H1 (cell line): Measurements from ENCODE around the gene PNPLA1. TPM values are rescaled to one million over a fixed set of nuclear protein-coding genes. Genes with fewer than 3 reads are reported as not detected.

Experiments
- CTCF ChIA-PET: fragments of 300-600 bp; sonication (Branson Sonifier 250); formaldehyde crosslinking; loops from one replicate; lab custom pipeline; 2021; ENCODE audit not compliant: partially characterized antibody; lab: Charles Lee
- POLR2A ChIA-PET: fragments of 300-600 bp; sonication (Branson Sonifier 250); formaldehyde crosslinking; loops from one replicate; lab custom pipeline; 2021; ENCODE audit warnings: inconsistent platforms; ENCODE audit not compliant: partially characterized antibody; lab: Charles Lee
- DNase-seq, 2 experiments: peaks; one replicate each; pipeline versions ENCODE4 v3.0.0 to v3.0.0-alpha.2; 2010 to 2022; ENCODE audit warnings: low spot score in 2 of 2, low read depth in 1 of 2, mixed read lengths in 1 of 2
- FAIRE-seq: peaks from 2 replicates; lab custom pipeline; 2011; peaks lifted over from hg19 to GRCh38; lab: Jason Lieb, UNC
- H2AFZ ChIP-seq: 2 replicates; pipeline ENCODE4 v1.8.1; 2012; ENCODE audit warnings: low read length, inconsistent platforms
- H2AK5ac ChIP-seq: 2 replicates; pipeline ENCODE4 v1.6.1; 2013; ENCODE audit warnings: low read depth, low read length
- H2BK120ac ChIP-seq: replicated peaks from 2 replicates; pipeline ENCODE3; 2013; ENCODE audit warnings: low read depth, low read length, inconsistent platforms
- H2BK12ac ChIP-seq: 2 replicates; pipeline ENCODE4 v1.6.1; 2013; ENCODE audit warnings: low read depth, low read length
- H2BK15ac ChIP-seq: 2 replicates; pipeline ENCODE4 v1.6.1; 2013; ENCODE audit warnings: low read length
- H2BK20ac ChIP-seq: 2 replicates; pipeline ENCODE4 v1.6.1; 2013; ENCODE audit warnings: low read length
- H2BK5ac ChIP-seq: 2 replicates; pipeline ENCODE4 v1.6.1; 2013; ENCODE audit warnings: low read depth, low read length
- H3K14ac ChIP-seq: 2 replicates; pipeline ENCODE4 v1.6.1; 2013; ENCODE audit warnings: inconsistent platforms; ENCODE audit not compliant: insufficient read length
- H3K18ac ChIP-seq: 2 replicates; pipeline ENCODE4 v1.6.1; 2013; ENCODE audit warnings: low read length; ENCODE audit errors: extremely low read depth
- H3K23ac ChIP-seq: 2 replicates; pipeline ENCODE4 v1.6.1; 2013; ENCODE audit warnings: inconsistent platforms; ENCODE audit not compliant: insufficient read length
- H3K23me2 ChIP-seq: 2 replicates; pipeline ENCODE4 v1.6.1; 2013; ENCODE audit warnings: low read depth, low read length
- H3K27ac ChIP-seq: 2 replicates; pipeline ENCODE4 v1.6.1; 2011; ENCODE audit warnings: low read depth, low read length, inconsistent platforms
- H3K27me3 ChIP-seq, 4 experiments: replicated peaks in 1 of 4; 1 replicate in 1 of 4; 2 replicates in 3 of 4; pipeline versions ENCODE4 v1.6.1 to v1.8.1; 2011 to 2013; ENCODE audit warnings: low read length in 3 of 4, mild to moderate bottlenecking in 3 of 4, inconsistent platforms in 2 of 4, mixed read lengths in 2 of 4, moderate library complexity in 1 of 4; ENCODE audit not compliant: control insufficient read depth in 3 of 4, insufficient read depth in 3 of 4; ENCODE audit errors: extremely low read depth in 1 of 4
- H3K36me3 ChIP-seq, 4 experiments: 2 replicates each; pipeline versions ENCODE4 v1.6.1 to v1.8.1; 2011 to 2013; ENCODE audit warnings: mild to moderate bottlenecking in 4 of 4, low read length in 3 of 4, moderate library complexity in 2 of 4, control low read depth in 1 of 4, inconsistent platforms in 1 of 4; ENCODE audit not compliant: insufficient read depth in 4 of 4, control insufficient read depth in 2 of 4
- H3K4ac ChIP-seq: replicated peaks from 2 replicates; pipeline ENCODE3; 2013; ENCODE audit warnings: low read length, low read depth, mixed read lengths, inconsistent platforms; ENCODE audit not compliant: insufficient read length
- H3K4me1 ChIP-seq, 4 experiments: replicated peaks in 1 of 4; 1 replicate in 1 of 4; 2 replicates in 3 of 4; pipeline versions ENCODE4 v1.6.1 to v1.8.1; 2011 to 2013; ENCODE audit warnings: low read length in 3 of 4, inconsistent platforms in 2 of 4, mixed read lengths in 1 of 4; ENCODE audit not compliant: insufficient read depth in 4 of 4, control insufficient read depth in 3 of 4
- H3K4me2 ChIP-seq, 2 experiments: 2 replicates each; pipeline versions ENCODE4 v1.6.1 to v1.8.1; 2011 to 2013; ENCODE audit warnings: low read depth in 2 of 2, low read length in 2 of 2, control low read depth in 1 of 2, inconsistent platforms in 1 of 2, mild to moderate bottlenecking in 1 of 2; ENCODE audit not compliant: insufficient read depth in 1 of 2
- H3K4me3 ChIP-seq, 4 experiments: fragments of 200-600, 300-600 bp in 1 of 4; sonication (generic), shearing (Covaris generic), sonication (Bioruptor Twin) in 1 of 4; 2 replicates each; pipeline versions ENCODE4 v1.5.1 to v1.8.1; 2011 to 2016; ENCODE audit warnings: low read length in 4 of 4, low read depth in 3 of 4, control low read depth in 2 of 4, inconsistent platforms in 2 of 4, mild to moderate bottlenecking in 2 of 4, mixed read lengths in 1 of 4, moderate library complexity in 1 of 4; ENCODE audit not compliant: insufficient read depth in 2 of 4; ENCODE audit errors: extremely low read depth in 1 of 4
- H3K56ac ChIP-seq: replicated peaks from 2 replicates; pipeline ENCODE3; 2013; ENCODE audit warnings: low read depth, mild to moderate bottlenecking, mixed read lengths, low read length, inconsistent platforms; ENCODE audit not compliant: insufficient read length
- H3K79me1 ChIP-seq: 2 replicates; pipeline ENCODE4 v1.6.1; 2013; ENCODE audit warnings: low read depth, low read length, control low read depth
- H3K79me2 ChIP-seq, 2 experiments: 2 replicates each; pipeline versions ENCODE4 v1.6.1 to v1.8.1; 2012 to 2013; ENCODE audit warnings: low read length in 2 of 2, mild to moderate bottlenecking in 2 of 2, inconsistent platforms in 1 of 2; ENCODE audit not compliant: insufficient read depth in 2 of 2, control insufficient read depth in 1 of 2
- H3K9ac ChIP-seq, 4 experiments: replicated peaks in 1 of 4; 1 replicate in 1 of 4; 2 replicates in 3 of 4; pipeline versions ENCODE4 v1.6.1 to v1.8.1; 2011 to 2013; ENCODE audit warnings: low read depth in 3 of 4, low read length in 3 of 4, control low read depth in 2 of 4, mild to moderate bottlenecking in 2 of 4, moderate library complexity in 2 of 4, inconsistent platforms in 1 of 4; ENCODE audit errors: extremely low read depth in 1 of 4
- H3K9me3 ChIP-seq, 2 experiments: 2 replicates each; pipeline versions ENCODE4 v1.6.1 to v1.8.1; 2012 to 2013; ENCODE audit warnings: mild to moderate bottlenecking in 2 of 2, moderate library complexity in 2 of 2, control low read depth in 1 of 2, inconsistent platforms in 1 of 2, low read depth in 1 of 2, low read length in 1 of 2, mixed read lengths in 1 of 2; ENCODE audit not compliant: insufficient read depth in 2 of 2
- H4K20me1 ChIP-seq, 2 experiments: replicated peaks in 1 of 2; 2 replicates each; pipeline versions ENCODE3 to v1.8.1; 2011 to 2013; ENCODE audit warnings: inconsistent platforms in 2 of 2, low read length in 2 of 2, mild to moderate bottlenecking in 1 of 2; ENCODE audit not compliant: insufficient read depth in 2 of 2, control insufficient read depth in 1 of 2
- H4K5ac ChIP-seq: 2 replicates; pipeline ENCODE4 v1.6.1; 2013; ENCODE audit warnings: low read length, low read depth, mixed read lengths, inconsistent platforms; ENCODE audit not compliant: insufficient read length
- H4K8ac ChIP-seq: 2 replicates; pipeline ENCODE4 v1.8.0; 2013; ENCODE audit warnings: mild to moderate bottlenecking, moderate library complexity, low read length, inconsistent platforms; ENCODE audit not compliant: insufficient read depth; ENCODE audit errors: extremely low read depth
- H4K91ac ChIP-seq: replicated peaks from 2 replicates; pipeline ENCODE3; 2013; ENCODE audit warnings: low read length, mixed read lengths, inconsistent platforms; ENCODE audit not compliant: insufficient read length
- CBX8 ChIP-seq: fragments of 300-800, 300-1000 bp; sonication (generic); IDR thresholded peaks from 2 replicates; pipeline ENCODE4 v1.7.1; 2016; ENCODE audit warnings: low read depth, low read length, borderline replicate concordance
- CHD1 ChIP-seq: IDR thresholded peaks from 2 replicates; pipeline ENCODE4 v1.6.1; 2012; ENCODE audit warnings: low read depth, low read length, improper control_type of control experiment
- EGR1 ChIP-seq: IDR thresholded peaks from 2 replicates; pipeline ENCODE4 v1.6.1; 2011; ENCODE audit warnings: low read depth, low read length, borderline replicate concordance
- FOSL1 ChIP-seq: IDR thresholded peaks from 2 replicates; pipeline ENCODE4 v1.6.1; 2011; ENCODE audit warnings: mild to moderate bottlenecking, low read depth, low read length, moderate library complexity; ENCODE audit not compliant: insufficient read depth
- GABPA ChIP-seq: IDR thresholded peaks from 2 replicates; pipeline ENCODE4 v1.6.1; 2011; ENCODE audit warnings: mild to moderate bottlenecking, low read length, moderate library complexity, borderline replicate concordance; ENCODE audit not compliant: insufficient read depth
- JUN ChIP-seq: IDR thresholded peaks from 2 replicates; pipeline ENCODE4 v1.6.1; 2011; ENCODE audit warnings: low read depth, mild to moderate bottlenecking, improper control_type of control experiment, low read length
- POLR2A ChIP-seq, 2 experiments: IDR thresholded peaks; 1 replicate in 1 of 2; 2 replicates in 1 of 2; pipeline ENCODE4 v1.6.1; 2011; ENCODE audit warnings: low read depth in 2 of 2, low read length in 2 of 2, mild to moderate bottlenecking in 2 of 2; ENCODE audit errors: control extremely low read depth in 1 of 2
- RXRA ChIP-seq: IDR thresholded peaks from 2 replicates; pipeline ENCODE4 v1.6.1; 2011; ENCODE audit warnings: low read depth, mild to moderate bottlenecking, low read length, moderate library complexity; ENCODE audit not compliant: insufficient read depth
- SAP30 ChIP-seq: fragments of 300-600 bp; sonication (generic); IDR thresholded peaks from 2 replicates; pipeline ENCODE4 v1.7.1; 2012; ENCODE audit warnings: low read length, moderate library complexity, mild to moderate bottlenecking, inconsistent platforms; ENCODE audit not compliant: insufficient read depth, insufficient replicate concordance
- SIN3A ChIP-seq, 2 experiments: IDR thresholded peaks in 1 of 2; conservative IDR thresholded peaks in 1 of 2; 2 replicates each; pipeline ENCODE4 v1.6.1; 2011 to 2012; ENCODE audit warnings: low read length in 2 of 2, improper control_type of control experiment in 1 of 2, low read depth in 1 of 2, mild to moderate bottlenecking in 1 of 2
- SRF ChIP-seq: IDR thresholded peaks from 2 replicates; pipeline ENCODE4 v1.6.1; 2011; ENCODE audit warnings: mild to moderate bottlenecking, low read depth, low read length, moderate library complexity
- SUZ12 ChIP-seq: fragments of 200-600 bp; sonication (generic); IDR thresholded peaks from 2 replicates; pipeline ENCODE4 v1.6.1; 2012; ENCODE audit warnings: mild to moderate bottlenecking, inconsistent platforms, low read length, moderate library complexity, mixed read lengths
- USF2 ChIP-seq: IDR thresholded peaks from 2 replicates; pipeline ENCODE4 v1.6.1; 2011; ENCODE audit warnings: low read length, improper control_type of control experiment
- WGBS, 2 experiments: shearing (Covaris generic) in 1 of 2; methylation state at CpG; one replicate each; pipeline versions ENCODE4 v1.1.6 to v1.1.7; 2013 to 2015; ENCODE audit warnings: low lambda C conversion rate in 2 of 2, mixed read lengths in 2 of 2, inconsistent platforms in 1 of 2, low coverage in 1 of 2, missing lambda C conversion rate in 1 of 2; ENCODE audit not compliant: insufficient replicate concordance in 2 of 2, insufficient coverage in 1 of 2, insufficient read length in 1 of 2; ENCODE audit errors: extremely low coverage in 1 of 2, missing lambda C conversion rate in 1 of 2; 5-methylcytosine and 5-hydroxymethylcytosine counted together
- polyA plus RNA-seq, 7 experiments: library from polyadenylated mRNA; depleted of rRNA in 3 of 7; stranded (reverse) in 5 of 7; unstranded in 2 of 7; fragments of >200 nt in 5 of 7; fragments of 200-250 nt in 2 of 7; gene quantifications; 1 replicate in 5 of 7; 2 replicates in 1 of 7; 4 replicates in 1 of 7; pipeline versions ENCODE4 v1.2.1 to v1.2.3, GENCODE V29; 2011 to 2013; ENCODE audit warnings: missing spikeins in 2 of 7, mixed read lengths in 2 of 7
- total RNA-seq: library from RNA; stranded (reverse); fragmentation: NEBNext Ultra II Directional; extraction: Animal tissue kit (Norgen Biotek cat#: 25700); gene quantifications from 2 replicates; pipeline ENCODE4 v1.2.1, GENCODE V29; 2021

Gene PNPLA1
- total and polyA plus RNA-seq, 2 of the 8 experiments (the other 6 are each of a cell fraction or from before 2014, with no cell fraction given), result not detected

GRCh38 chr6:36285797-36286196 is 15.9 kb downstream of the PNPLA1 start:
- Histone ChIP-seq H4K20me1 (no peaks in the 10 kb centered on the region), H3K27me3 (0 out of 7 replicates have a peak, but pooled peaks cover 0 to 3% (median 0%) of the 10 kb centered on the region in 4 experiments), H2BK12ac (no peak overlapping the region), H2BK5ac (no peak overlapping the region), H3K23ac (no peak overlapping the region), H2BK120ac (no peak overlapping the region), H3K9ac (no peak overlapping the region), H4K5ac (no peak overlapping the region), H3K9me3 (no peaks in the 10 kb centered on the region), H3K4me2 (no peak overlapping the region), H3K36me3 (no peaks in the 10 kb centered on the region), H3K4ac (no peak overlapping the region), H3K18ac (no peak overlapping the region), H2BK20ac (no peak overlapping the region), H3K79me1 (no peaks in the 10 kb centered on the region), H3K4me3 (no peak overlapping the region), H3K56ac (no peak overlapping the region), H3K27ac (no peak overlapping the region), H3K79me2 (no peaks in the 10 kb centered on the region), H3K4me1 (peaks cover 0 to 7% (median 3%) of the 10 kb centered on the region in 4 experiments; a peak in 5 of 7 replicates), H3K14ac (no peak overlapping the region), H2AK5ac (no peak overlapping the region), H2AFZ (no peak overlapping the region), H2BK15ac (no peak overlapping the region), H4K8ac (no peak overlapping the region), H4K91ac (no peak overlapping the region), H3K23me2 (peaks cover 2% of the 10 kb centered on the region; the same call in 1 of the 2 replicates)
- ChIA-PET CTCF (interaction anchor here (0.6 to 8.7 kb wide), 7 partner anchors 11 to 462 kb away, joined by 3 to 93 read pairs (median 5); no protein-coding TSS in a partner anchor), POLR2A (no interaction called here)
- DNase-seq (no peak), FAIRE-seq (no peak)
- 93% methylated on average over 1 of the region's 1 CpG; no CpG with 5 or more reads in 1 of the 2 experiments for WGBS, 2 experiments
- TF ChIP-seq USF2 (no peak), EGR1 (no peak), SUZ12 (no peak), SAP30 (no peak), RXRA (no peak), POLR2A (IDR thresholded peaks at IDR 0.05; ENCODE audit: control extremely low read depth in 1 of 2, low read depth in 2 of 2, low read length in 2 of 2) (no peak), SIN3A (conservative IDR thresholded peaks at IDR 0.05 in 1 of 2, IDR thresholded peaks at IDR 0.05 in 1 of 2; ENCODE audit: low read depth in 1 of 2, low read length in 2 of 2) (no peak), JUN (no peak), CHD1 (no peak), CBX8 (no peak), SRF (no peak), GABPA (no peak), FOSL1 (no peak)
